ENCODE measurements around the gene ADGRV1. TPM values are rescaled to one million over a fixed set of nuclear protein-coding genes. Genes with fewer than 3 reads are reported as not detected.

Gene ADGRV1
- polyA plus RNA-seq, 1 of the 3 experiments (the other 2 are of a cell fraction): 0.23 TPM

- DNase-seq: no peak
- peaks cover 3% of the 10 kb centered on the region for H3F3A ChIP-seq (replicated peaks; ENCODE audit: insufficient read depth)
- ChIA-PET POLR2A (no interaction called here), CTCF (interaction anchor here (2.3 to 4.5 kb wide), 2 partner anchors 8 to 511 kb away, joined by 10 to 22 read pairs; no protein-coding TSS in a partner anchor)
- no peak for TF ChIP-seq USF1 (IDR thresholded peaks at IDR 0.05; ENCODE audit: borderline replicate concordance, low read depth)
- no peak for TF ChIP-seq GATA2 (CRISPR knock-in tag; IDR thresholded peaks at IDR 0.05)
- TF ChIP-seq FOSL2 (IDR thresholded peaks at IDR 0.05; ENCODE audit: borderline replicate concordance, low read depth): no peak
- TF ChIP-seq MAX (IDR thresholded peaks at IDR 0.05; ENCODE audit: low read depth): no peak
- TF ChIP-seq RAD21 (IDR thresholded peaks at IDR 0.05; ENCODE audit: low read length): no peak
- TF ChIP-seq SMC3 (IDR thresholded peaks at IDR 0.05; ENCODE audit: low read depth, low read length): no peak
- no peak for TF ChIP-seq PBX3 (IDR thresholded peaks at IDR 0.05)
- no peak for TF ChIP-seq CTCF (IDR thresholded peaks at IDR 0.05)
- no peak for TF ChIP-seq TCF12 (IDR thresholded peaks at IDR 0.05)
- no peak for TF ChIP-seq IRF3 (IDR thresholded peaks at IDR 0.05; ENCODE audit: low read depth, low read length)
- TF ChIP-seq MXI1 (IDR thresholded peaks at IDR 0.05; ENCODE audit: low read depth, low read length): no peak
- no peak for TF ChIP-seq NFIC (IDR thresholded peaks at IDR 0.05; ENCODE audit: borderline replicate concordance)
- TF ChIP-seq POLR2AphosphoS5 (IDR thresholded peaks at IDR 0.05; ENCODE audit: low read depth, low read length): no peak
- no peak for TF ChIP-seq ELF1 (IDR thresholded peaks at IDR 0.05)
- TF ChIP-seq JUND (IDR thresholded peaks at IDR 0.05): no peak
- TF ChIP-seq, protein P1, sequence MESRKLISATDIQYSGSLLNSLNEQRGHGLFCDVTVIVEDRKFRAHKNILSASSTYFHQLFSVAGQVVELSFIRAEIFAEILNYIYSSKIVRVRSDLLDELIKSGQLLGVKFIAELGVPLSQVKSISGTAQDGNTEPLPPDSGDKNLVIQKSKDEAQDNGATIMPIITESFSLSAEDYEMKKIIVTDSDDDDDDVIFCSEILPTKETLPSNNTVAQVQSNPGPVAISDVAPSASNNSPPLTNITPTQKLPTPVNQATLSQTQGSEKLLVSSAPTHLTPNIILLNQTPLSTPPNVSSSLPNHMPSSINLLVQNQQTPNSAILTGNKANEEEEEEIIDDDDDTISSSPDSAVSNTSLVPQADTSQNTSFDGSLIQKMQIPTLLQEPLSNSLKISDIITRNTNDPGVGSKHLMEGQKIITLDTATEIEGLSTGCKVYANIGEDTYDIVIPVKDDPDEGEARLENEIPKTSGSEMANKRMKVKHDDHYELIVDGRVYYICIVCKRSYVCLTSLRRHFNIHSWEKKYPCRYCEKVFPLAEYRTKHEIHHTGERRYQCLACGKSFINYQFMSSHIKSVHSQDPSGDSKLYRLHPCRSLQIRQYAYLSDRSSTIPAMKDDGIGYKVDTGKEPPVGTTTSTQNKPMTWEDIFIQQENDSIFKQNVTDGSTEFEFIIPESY (IDR thresholded peaks at IDR 0.05; ENCODE audit: borderline replicate concordance, low read depth): no peak
- TF ChIP-seq TAF1 (IDR thresholded peaks at IDR 0.05; ENCODE audit: borderline replicate concordance, low read depth, low read length): no peak
- no peak for TF ChIP-seq NRF1 (IDR thresholded peaks at IDR 0.05; ENCODE audit: low read depth, low read length)
- TF ChIP-seq TEAD4 (IDR thresholded peaks at IDR 0.05; ENCODE audit: borderline replicate concordance, insufficient read depth): no peak
- no peaks in the 10 kb centered on the region for H3K79me2 ChIP-seq (ENCODE audit: insufficient read depth)
- H3K4me3 ChIP-seq (ENCODE audit: low read depth in 2 of 2, low read length in 1 of 2): no peak overlapping the region
- H3K27ac ChIP-seq (ENCODE audit: low read depth in 2 of 2, low read length in 1 of 2): no peak overlapping the region
- no peaks in the 10 kb centered on the region for H3K36me3 ChIP-seq (replicated peaks in 1 of 2; ENCODE audit: control insufficient read depth in 1 of 2, insufficient read depth in 2 of 2, low read length in 1 of 2)
- no peaks in the 10 kb centered on the region for H3K9me3 ChIP-seq
- no peak overlapping the region for H2AFZ ChIP-seq (ENCODE audit: low read depth)
- WGBS (ENCODE audit: low lambda C conversion rate): 74% methylated on average over 5 of the region's 5 CpGs
- H3K4me1 ChIP-seq (ENCODE audit: control insufficient read depth in 1 of 2, insufficient read depth in 2 of 2, low read depth in 1 of 2, low read length in 1 of 2): no peaks in the 10 kb centered on the region
- no peak overlapping the region for H3K4me2 ChIP-seq
- H4K20me1 ChIP-seq (ENCODE audit: insufficient read depth): no peaks in the 10 kb centered on the region
- no peaks in the 10 kb centered on the region for H3K9me2 ChIP-seq
- no peak overlapping the region for H3K9ac ChIP-seq
- H3K27me3 ChIP-seq (ENCODE audit: insufficient read depth): 0 out of 2 replicates have a peak, but pooled peaks cover 6% of the 10 kb centered on the region
Measured at GRCh38 chr5:90874066-90874465, 315.5 kb downstream of the ADGRV1 start.

Measured in SK-N-SH (cell line).